IPS-15b (cell line): Measurements from ENCODE around the gene USF2.
"Not testable (repeated sequence)": the region's sequence is repeated elsewhere in the genome, so short reads cannot be mapped to it uniquely, and the experiment has no call there.

Source experiments
- H3K27me3 ChIP-seq: one replicate; pipeline ENCODE4 v1.6.1; 2013; ENCODE audit warnings: low read length; ENCODE audit not compliant: control insufficient read depth, insufficient read depth
- H3K36me3 ChIP-seq: one replicate; pipeline ENCODE4 v1.6.1; 2013; ENCODE audit warnings: low read length; ENCODE audit not compliant: control insufficient read depth, insufficient read depth
- H3K4me1 ChIP-seq: one replicate; pipeline ENCODE4 v1.6.1; 2013; ENCODE audit warnings: mild to moderate bottlenecking, low read length; ENCODE audit not compliant: control insufficient read depth, insufficient read depth
- H3K4me3 ChIP-seq: one replicate; pipeline ENCODE4 v1.5.1; 2013; ENCODE audit warnings: low read depth, low read length
- H3K9ac ChIP-seq: one replicate; pipeline ENCODE4 v1.6.1; 2013; ENCODE audit warnings: low read depth, mild to moderate bottlenecking, low read length
- H3K9me3 ChIP-seq: one replicate; pipeline ENCODE4 v1.6.1; 2013; ENCODE audit warnings: mild to moderate bottlenecking, low read length; ENCODE audit not compliant: control insufficient read depth, insufficient read depth

Gene USF2, protein sequence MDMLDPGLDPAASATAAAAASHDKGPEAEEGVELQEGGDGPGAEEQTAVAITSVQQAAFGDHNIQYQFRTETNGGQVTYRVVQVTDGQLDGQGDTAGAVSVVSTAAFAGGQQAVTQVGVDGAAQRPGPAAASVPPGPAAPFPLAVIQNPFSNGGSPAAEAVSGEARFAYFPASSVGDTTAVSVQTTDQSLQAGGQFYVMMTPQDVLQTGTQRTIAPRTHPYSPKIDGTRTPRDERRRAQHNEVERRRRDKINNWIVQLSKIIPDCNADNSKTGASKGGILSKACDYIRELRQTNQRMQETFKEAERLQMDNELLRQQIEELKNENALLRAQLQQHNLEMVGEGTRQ

GRCh38 chr19:35268536-35269437, at the start of gene USF2:
Gene USF2, plus strand, starts transcription at chr19:35268962. Its CDS starts 140 bp downstream, at chr19:35269102.
- Histone ChIP-seq H3K9me3 (no peaks in the 10 kb centered on the region), H3K36me3 (peaks cover 36% of the 10 kb centered on the region), H3K27me3 (no peaks in the 10 kb centered on the region), H3K4me1 (peaks cover 2% of the 10 kb centered on the region), H3K9ac (peak within 1 kb of the TSS; percentile 76), H3K4me3 (peak within 1 kb of the TSS; percentile 63)

- no peaks in the 10 kb centered on the region for H3K27me3 ChIP-seq
- H3K36me3 ChIP-seq, result no peaks in the 10 kb centered on the region
- peaks cover 3% of the 10 kb centered on the region for H3K9me3 ChIP-seq
- no peaks in the 10 kb centered on the region for H3K4me1 ChIP-seq
- H3K9ac ChIP-seq, result no peak overlapping the region
- no peak overlapping the region for H3K4me3 ChIP-seq
Measured at GRCh38 chr19:35219008-35219407, 49.8 kb upstream of the USF2 start.

- peaks cover 3% of the 10 kb centered on the region for H3K9me3 ChIP-seq
- H3K9ac ChIP-seq, result no peak overlapping the region
- H3K4me3 ChIP-seq, result no peak overlapping the region
- H3K27me3 ChIP-seq, result no peaks in the 10 kb centered on the region
- no peaks in the 10 kb centered on the region for H3K4me1 ChIP-seq
- H3K36me3 ChIP-seq, result no peaks in the 10 kb centered on the region
Measured at GRCh38 chr19:35220315-35220921, 48.3 kb upstream of the USF2 start.

GRCh38 chr19:35220973-35221590, 47.7 kb upstream of the USF2 start:
- not testable (repeated sequence) for H3K4me1 ChIP-seq, H3K36me3 ChIP-seq, H3K4me3 ChIP-seq, H3K9me3 ChIP-seq, H3K9ac ChIP-seq, H3K27me3 ChIP-seq

DNA sequence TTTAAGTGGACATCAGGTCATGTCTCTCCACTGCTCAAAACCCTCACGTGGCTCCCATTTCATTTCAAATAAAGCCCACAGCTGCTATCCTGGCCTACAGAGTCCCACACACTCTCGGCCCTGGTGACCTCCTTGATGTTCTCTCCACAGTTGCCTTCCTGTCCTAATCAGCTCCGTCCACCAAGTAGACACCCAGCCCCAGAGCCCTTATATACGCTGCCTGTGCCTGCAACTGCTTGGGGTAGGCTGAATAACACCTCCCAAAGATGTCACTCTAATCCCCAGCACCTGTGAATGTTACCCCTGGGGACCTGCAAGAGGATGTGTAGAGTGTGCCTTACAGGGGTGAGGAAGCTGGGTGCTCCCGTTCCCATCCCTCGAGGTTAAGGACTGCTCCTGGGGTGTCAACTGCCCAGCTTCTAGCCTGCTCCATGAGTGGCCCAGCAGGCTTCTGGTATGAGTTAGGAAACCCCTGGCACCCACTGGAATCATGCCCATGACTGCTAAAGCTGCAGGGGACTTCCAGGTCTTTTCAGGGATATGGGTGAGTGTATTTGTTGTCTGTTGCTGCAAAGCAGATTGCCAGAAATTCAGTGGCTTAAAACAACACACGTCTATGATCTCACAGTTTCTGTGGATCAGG, 46.3 kb upstream of the USF2 start:
- Histone ChIP-seq H3K9ac (no peak overlapping the region), H3K9me3 (peaks cover 3% of the 10 kb centered on the region), H3K4me3 (no peak overlapping the region), H3K4me1 (peaks cover 4% of the 10 kb centered on the region), H3K27me3 (no peaks in the 10 kb centered on the region), H3K36me3 (no peaks in the 10 kb centered on the region)

GRCh38 chr19:35223084-35223790, 45.5 kb upstream of the USF2 start:
- peaks cover 4% of the 10 kb centered on the region for H3K4me1 ChIP-seq
- H3K4me3 ChIP-seq, result no peak overlapping the region
- peaks cover 3% of the 10 kb centered on the region for H3K9me3 ChIP-seq
- no peaks in the 10 kb centered on the region for H3K27me3 ChIP-seq
- no peaks in the 10 kb centered on the region for H3K36me3 ChIP-seq
- H3K9ac ChIP-seq, result no peak overlapping the region

DNA sequence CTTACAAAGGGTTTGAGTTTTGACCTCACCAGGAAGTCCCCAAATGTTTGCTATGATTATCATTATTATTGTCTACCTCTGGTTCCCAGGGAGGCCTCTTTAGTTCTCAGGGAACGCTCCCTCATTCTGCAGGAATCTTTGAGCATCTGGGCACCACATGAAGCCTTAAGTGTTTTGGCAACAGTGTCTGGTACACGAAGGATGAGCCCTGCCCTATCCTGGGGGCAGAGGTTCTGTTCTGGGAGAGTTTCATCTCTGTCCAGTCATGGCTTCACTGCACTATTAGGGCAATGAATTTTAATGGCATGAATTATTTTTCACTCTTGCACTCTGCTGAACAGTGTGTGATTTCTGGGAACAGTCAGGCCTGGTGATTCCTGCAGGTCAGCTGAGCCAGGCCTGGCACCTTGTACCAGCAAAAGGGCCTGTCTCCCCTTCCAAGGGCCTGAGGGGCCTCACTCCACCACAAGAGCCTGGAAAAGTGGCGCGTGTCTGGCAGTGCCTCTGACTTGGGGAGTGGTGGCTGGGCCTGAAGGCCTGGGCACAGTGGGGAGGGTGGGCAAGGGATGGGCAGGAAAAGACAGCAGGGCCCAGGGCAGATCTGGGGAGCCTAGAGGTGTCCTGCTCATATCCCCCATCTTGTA, 44.8 kb upstream of the USF2 start:
- H3K4me3 ChIP-seq, result no peak overlapping the region
- no peak overlapping the region for H3K9ac ChIP-seq
- H3K36me3 ChIP-seq, result no peaks in the 10 kb centered on the region
- H3K4me1 ChIP-seq, result peaks cover 4% of the 10 kb centered on the region
- peaks cover 3% of the 10 kb centered on the region for H3K9me3 ChIP-seq
- H3K27me3 ChIP-seq, result no peaks in the 10 kb centered on the region

DNA sequence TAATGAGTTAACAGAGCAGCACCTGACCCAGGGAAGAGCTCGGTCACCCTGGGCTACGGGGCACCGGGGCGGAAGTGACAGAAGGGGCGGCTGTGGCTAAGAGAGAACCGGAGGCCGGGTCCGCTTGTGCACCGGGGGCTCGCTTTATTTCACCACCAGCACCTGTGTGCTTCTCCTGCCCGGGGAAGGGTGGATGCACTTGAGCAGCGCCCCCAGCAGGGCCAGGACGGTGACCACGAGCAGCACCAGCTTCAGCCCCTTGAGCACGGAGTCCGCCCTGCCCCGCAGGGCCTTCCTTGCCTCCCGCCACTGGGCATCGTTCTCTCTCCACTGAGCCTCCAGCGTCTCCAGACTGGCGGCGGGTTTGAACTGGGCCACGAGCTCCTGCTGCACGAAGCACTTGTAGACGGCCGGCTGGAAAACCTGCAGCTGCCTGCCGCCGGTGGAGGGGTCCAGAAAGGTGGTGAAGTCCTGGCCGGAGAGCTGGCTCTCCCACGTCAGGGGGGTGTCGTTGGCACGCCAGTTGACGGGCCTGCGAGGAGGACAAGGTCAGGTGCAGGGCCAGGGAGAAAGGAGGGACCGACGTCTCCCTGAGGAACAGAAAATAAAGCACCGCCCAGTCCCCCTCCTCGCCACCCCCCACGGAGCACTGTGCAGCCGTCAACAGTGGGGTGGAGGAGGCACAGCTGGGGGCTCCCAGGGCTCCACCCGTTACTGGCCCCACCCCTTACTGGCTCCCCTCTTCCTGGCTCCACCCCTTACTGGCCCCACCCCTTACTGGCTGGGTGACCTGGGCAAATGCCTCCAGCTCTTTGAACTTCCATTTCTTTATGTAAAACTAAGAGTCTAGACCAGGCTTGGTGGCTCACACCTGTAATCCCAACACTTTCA, 43.8 kb upstream of the USF2 start:
- H3K4me3 ChIP-seq, result peak overlapping the region; percentile 27
- H3K36me3 ChIP-seq, result no peaks in the 10 kb centered on the region
- H3K9me3 ChIP-seq, result peaks cover 3% of the 10 kb centered on the region
- no peaks in the 10 kb centered on the region for H3K27me3 ChIP-seq
- H3K9ac ChIP-seq, result peak overlapping the region; percentile 29
- H3K4me1 ChIP-seq, result peaks cover 4% of the 10 kb centered on the region

DNA sequence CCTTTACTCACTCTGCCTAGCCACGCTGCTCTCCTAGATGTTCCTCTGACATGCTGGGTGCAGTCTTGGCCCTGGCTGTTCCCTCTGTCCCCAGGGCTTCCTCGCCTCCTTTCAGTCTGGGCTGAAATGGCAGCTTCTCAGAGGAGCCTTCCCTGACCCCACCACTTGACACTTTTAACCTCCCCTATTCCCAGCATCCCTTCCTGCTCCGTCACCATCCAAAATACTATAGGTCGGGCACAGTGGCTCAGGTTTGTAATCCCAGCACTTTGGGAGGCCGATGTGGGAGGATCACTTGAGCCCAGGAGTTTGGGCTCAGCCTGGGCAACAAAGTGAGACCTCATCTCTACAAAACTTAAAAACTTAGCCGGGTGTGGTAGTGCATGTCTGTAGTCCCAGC, 42.8 kb upstream of the USF2 start:
- H3K4me1 ChIP-seq, result peaks cover 4% of the 10 kb centered on the region
- H3K27me3 ChIP-seq, result no peaks in the 10 kb centered on the region
- no peak overlapping the region for H3K4me3 ChIP-seq
- no peaks in the 10 kb centered on the region for H3K36me3 ChIP-seq
- no peak overlapping the region for H3K9ac ChIP-seq
- H3K9me3 ChIP-seq, result peaks cover 3% of the 10 kb centered on the region

GRCh38 chr19:35226748-35227147, 42.0 kb upstream of the USF2 start:
- H3K9me3 ChIP-seq, result peaks cover 3% of the 10 kb centered on the region
- no peak overlapping the region for H3K4me3 ChIP-seq
- no peaks in the 10 kb centered on the region for H3K36me3 ChIP-seq
- H3K4me1 ChIP-seq, result peaks cover 4% of the 10 kb centered on the region
- no peaks in the 10 kb centered on the region for H3K27me3 ChIP-seq
- H3K9ac ChIP-seq, result no peak overlapping the region
